AG08396 (cell line): ENCODE data around the gene FASN.

Source experiments
- DNase-seq: peaks from one replicate; pipeline ENCODE4 v3.0.0; 2012; ENCODE audit warnings: low spot score, mixed read lengths

FASN gene

DNA sequence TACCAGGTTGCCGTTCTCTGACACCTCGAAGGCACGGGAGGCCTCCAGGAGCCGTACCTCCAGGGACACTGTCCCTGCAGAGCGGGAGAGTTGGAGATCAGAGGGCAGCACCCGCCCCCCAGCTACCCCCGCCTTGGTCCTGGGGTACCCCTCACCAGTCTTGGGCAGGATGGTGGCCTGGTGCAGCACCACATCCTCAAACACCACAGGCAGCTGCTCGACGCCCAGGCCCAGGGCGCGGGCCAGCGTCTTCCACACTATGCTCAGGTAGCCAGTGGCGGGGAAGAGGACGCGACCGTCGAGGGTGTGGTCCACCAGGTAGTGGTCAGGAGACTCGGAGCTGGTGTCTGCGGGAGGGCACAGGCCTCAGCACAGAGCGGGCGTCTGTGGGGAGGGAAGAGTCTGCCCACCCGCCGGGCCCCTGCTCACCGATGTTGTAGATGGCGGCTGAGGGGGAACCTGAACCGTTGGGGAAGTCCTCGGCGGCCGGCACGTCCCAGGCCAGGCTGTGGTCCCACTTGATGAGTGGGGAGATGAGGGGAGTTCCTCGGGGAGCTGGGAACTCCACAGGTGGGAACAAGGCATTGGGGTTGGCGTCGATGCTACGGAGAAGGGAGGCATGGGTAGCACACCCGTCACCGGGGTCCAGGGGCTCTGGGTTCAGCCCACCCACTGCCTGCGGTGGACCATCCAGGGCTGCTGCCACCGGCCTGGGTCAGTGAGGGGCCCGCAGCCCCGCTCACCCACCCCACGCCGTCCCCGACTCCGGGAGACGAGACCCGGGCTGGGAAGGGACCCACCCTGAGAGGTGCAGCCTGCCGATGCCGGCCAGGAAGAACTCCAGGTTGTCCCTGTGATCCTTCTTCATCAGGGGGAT lies 9.8 kb downstream of the FASN start:
- no peak for DNase-seq

- DNase-seq: no peak
Observed at GRCh38 chr17:82086941-82087906, 10.8 kb downstream of the FASN start.

- DNase-seq: no peak
Observed at GRCh38 chr17:82085931-82086764, 11.9 kb downstream of the FASN start.

GRCh38 chr17:82085031-82085861 lies 12.8 kb downstream of the FASN start:
- DNase-seq: no peak

GRCh38 chr17:82084373-82085030 lies 13.5 kb downstream of the FASN start:
- DNase-seq: no peak

- no peak for DNase-seq
Observed at GRCh38 chr17:82083533-82084359, 14.3 kb downstream of the FASN start.

DNA sequence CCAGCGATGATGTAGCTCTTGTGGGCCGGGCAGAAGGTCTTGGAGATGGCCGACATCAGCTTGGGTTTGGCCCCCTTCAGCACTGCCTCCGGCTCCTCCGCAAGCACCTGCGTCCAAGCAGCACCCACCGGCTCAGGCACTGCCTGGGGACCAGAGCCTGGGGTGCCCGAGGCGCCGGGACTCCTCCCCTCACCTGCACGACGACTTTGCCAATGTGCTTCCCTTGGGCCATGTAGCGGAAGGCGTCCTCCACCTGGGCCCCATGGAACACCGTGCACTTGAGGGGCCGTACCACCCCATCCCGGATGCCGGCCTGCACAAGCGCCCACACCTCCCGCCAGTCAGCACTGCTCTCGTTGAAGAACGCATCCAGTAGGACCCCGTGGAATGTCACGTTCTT lies 15.0 kb downstream of the FASN start:
- DNase-seq: no peak

DNA sequence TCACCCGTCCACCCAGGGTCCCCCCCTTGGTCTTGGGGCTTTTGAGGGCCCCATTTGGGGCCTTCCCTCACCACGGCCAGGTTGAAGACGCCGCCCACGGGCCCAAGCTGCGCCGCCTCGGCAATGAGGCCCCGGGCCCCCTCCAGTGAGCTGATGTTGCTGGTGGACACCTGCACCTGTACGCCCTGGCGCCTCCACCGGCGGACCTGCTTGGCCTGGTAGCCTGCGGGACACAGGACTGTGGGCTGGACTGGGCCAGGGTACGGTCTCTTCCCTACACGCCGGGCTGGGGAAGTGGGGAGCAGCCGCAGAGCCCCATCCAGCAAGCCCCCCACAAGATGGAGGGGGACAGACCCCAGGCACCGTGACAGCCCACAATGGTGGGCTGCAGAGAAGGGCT lies 15.6 kb downstream of the FASN start:
- no peak for DNase-seq

GRCh38 chr17:82081966-82082365 lies 16.1 kb downstream of the FASN start:
- no peak for DNase-seq

DNA sequence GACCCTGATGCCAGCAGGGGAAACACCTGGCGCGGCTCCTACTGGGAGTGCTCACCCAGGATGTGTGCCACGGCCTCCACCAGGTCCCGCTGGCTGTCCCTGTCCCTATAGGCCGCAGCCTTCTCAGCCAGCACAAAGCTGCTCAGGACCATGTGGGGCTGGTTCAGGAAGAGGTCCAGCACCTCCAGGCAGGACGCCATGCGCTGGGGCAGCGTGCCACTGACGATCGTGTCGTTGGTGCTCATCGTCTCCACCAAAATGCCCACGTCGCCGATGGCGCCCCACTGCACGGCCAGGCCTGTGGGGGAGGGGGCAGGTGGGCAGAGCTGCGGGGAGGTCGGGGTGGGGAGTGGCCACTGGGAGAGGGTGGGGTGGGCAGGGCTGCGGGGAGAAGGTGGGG lies 16.5 kb downstream of the FASN start:
- no peak for DNase-seq

DNA sequence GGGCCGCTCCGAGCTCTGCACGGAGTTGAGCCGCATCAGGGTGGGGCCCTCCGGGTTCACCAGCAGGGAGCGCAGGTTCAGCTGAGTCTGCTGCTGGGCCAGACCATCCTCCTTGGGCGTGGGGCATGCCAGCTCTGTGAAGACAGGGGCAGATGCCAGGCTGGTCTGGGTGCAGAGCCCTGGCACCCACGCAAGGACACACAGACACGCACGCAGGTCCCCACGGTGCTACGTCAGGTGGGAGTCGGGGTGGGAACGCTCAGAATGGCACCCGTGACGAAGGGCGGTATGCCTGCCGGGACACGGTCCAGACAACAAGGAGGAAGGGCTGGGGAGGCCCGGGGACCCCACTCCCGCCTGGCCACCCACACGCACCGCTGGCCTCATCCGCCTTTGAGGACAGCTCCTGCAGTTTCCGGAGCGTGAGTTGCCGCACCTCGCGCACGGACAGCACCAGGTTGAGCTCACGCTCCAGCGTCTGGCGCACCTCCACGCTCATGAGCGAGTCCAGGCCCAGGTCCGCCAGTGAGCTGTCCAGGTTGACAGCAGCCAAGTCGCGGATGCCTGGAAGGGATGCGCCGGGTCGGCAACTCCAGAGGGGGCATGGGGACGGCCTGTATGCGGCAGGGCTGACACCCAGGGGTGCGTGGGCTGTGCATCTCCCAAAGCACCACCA lies 17.1 kb downstream of the FASN start:
- DNase-seq: no peak

DNA sequence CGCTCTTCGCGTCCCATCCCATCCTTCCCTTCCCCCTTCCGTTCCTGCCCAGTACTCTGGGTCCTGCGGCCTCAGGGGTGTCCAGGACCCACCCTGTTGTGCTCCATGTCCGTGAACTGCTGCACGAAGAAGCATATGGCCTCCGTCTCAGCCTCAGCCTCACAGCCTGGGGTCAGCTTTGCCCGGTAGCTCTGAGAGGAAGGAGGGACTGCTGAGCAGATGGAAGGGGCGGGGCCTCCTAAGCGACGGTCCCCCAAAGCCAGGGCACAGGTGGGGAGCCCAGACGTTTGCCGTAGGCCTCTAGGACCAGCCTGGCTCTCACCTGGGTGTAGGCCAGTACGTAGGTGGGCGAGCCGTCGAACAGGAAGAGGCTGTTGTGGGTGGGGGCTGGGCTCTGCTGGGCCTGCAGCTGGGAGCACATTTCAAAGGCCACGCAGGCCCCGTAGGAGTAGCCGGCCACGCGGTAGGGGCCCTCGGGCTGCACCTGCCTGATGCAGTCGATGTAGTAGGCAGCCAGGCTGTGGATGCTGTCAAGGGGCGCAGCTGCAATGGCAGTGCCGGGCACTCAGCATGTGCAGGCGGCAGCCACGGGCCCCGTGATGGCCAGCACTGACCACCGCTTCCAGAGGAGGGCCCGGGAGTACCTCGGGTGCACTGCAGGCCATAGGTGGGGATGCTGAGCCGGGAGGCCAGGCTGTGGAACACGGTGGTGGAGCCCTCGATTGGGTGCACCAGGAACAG lies 17.8 kb downstream of the FASN start:
- DNase-seq: no peak

- DNase-seq: no peak
Observed at GRCh38 chr17:82079001-82079677, 18.9 kb downstream of the FASN start.

- DNase-seq: no peak
Observed at GRCh38 chr17:82078433-82078832, 19.6 kb downstream of the FASN start.

GRCh38 chr17:82077617-82078358 lies 20.2 kb downstream of the FASN start:
- DNase-seq: no peak

- DNase-seq: no peak
Observed at GRCh38 chr17:82076785-82077591, 21.0 kb downstream of the FASN start.
